GM15510 (cell line): ENCODE data around the gene TUBB4B.

ENCODE experiments used
- POLR2A ChIP-seq: IDR thresholded peaks from 3 replicates; pipeline ENCODE4 v1.6.1; 2011; ENCODE audit warnings: borderline replicate concordance; ENCODE audit not compliant: insufficient read length; ENCODE audit errors: extremely low read depth

TUBB4B gene

GRCh38 chr9:137247916-137248175 is 6.8 kb downstream of the TUBB4B start:
- TF ChIP-seq POLR2A, result no peak

- TF ChIP-seq POLR2A, result no peak
Measured at GRCh38 chr9:137250329-137251193, 9.5 kb downstream of the TUBB4B start.

- no peak for TF ChIP-seq POLR2A
Measured at GRCh38 chr9:137251194-137251461, 10.0 kb downstream of the TUBB4B start, which contains the start of gene STPG3. Gene STPG3, plus strand, starts transcription at chr9:137251286. Its CDS starts 1 bp downstream, at chr9:137251287.

- TF ChIP-seq POLR2A, result no peak
Measured at GRCh38 chr9:137251490-137252268, 10.6 kb downstream of the TUBB4B start.

- TF ChIP-seq POLR2A, result no peak
Measured at GRCh38 chr9:137252555-137253506, 11.7 kb downstream of the TUBB4B start.

GRCh38 chr9:137253717-137254623 is 12.9 kb downstream of the TUBB4B start:
- no peak for TF ChIP-seq POLR2A

GRCh38 chr9:137254624-137255447 is 13.7 kb downstream of the TUBB4B start, which contains the start of gene NELFB:
Gene NELFB, plus strand, starts transcription at chr9:137255327.
- peak; percentile 83 for TF ChIP-seq POLR2A

GRCh38 chr9:137255448-137256114 is 14.5 kb downstream of the TUBB4B start:
- TF ChIP-seq POLR2A, result no peak

- no peak for TF ChIP-seq POLR2A
Measured at GRCh38 chr9:137256362-137256761, 15.3 kb downstream of the TUBB4B start.

GRCh38 chr9:137256856-137257255 is 15.8 kb downstream of the TUBB4B start:
- TF ChIP-seq POLR2A, result no peak

- no peak for TF ChIP-seq POLR2A
Measured at GRCh38 chr9:137262909-137263285, 21.8 kb downstream of the TUBB4B start.

- no peak for TF ChIP-seq POLR2A
Measured at GRCh38 chr9:137263506-137263905, 22.4 kb downstream of the TUBB4B start.

- TF ChIP-seq POLR2A, result no peak
Measured at GRCh38 chr9:137264067-137264466, 23.0 kb downstream of the TUBB4B start.
